GM18508 (cell line): ENCODE results near the gene SLC26A8.
"Not testable (repeated sequence)": the region's sequence is repeated elsewhere in the genome, so short reads cannot be mapped to it uniquely, and the experiment has no call there.

Source experiments
- ATAC-seq: cut with Tn5 transposase; IDR thresholded peaks from one replicate; pipeline ENCODE4 v1.9.1; 2021; ENCODE audit warnings: moderate number of reproducible peaks; ENCODE audit not compliant: insufficient read depth, unreplicated experiment

The SLC26A8 gene

GRCh38 chr6:36053878-36054277 lies 29.4 kb upstream of the SLC26A8 start:
- no peak for ATAC-seq

- no peak for ATAC-seq
These were observed 27.7 kb upstream of the SLC26A8 start for GRCh38 chr6:36052097-36052496.

- no peak for ATAC-seq
These were observed 26.7 kb upstream of the SLC26A8 start for GRCh38 chr6:36050947-36051710.

DNA sequence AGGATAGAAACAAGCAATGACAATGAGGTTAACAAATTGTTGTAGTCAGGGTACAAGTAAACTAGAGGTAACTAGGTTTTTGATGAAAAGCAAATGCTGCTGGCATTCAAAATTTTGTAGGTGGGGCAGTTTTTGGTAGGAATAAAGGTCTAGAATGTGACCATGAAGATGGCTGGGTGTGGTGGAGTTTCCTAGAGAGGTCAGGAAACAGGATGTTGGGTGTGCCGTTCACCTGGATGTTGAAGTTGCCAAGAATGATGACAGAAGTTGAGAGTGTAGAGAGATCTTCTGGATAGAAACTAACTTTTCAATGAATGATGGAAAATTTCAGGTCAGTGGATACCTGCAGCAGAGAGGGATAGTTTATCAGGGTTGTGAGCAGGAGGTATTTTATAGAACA lies 25.9 kb upstream of the SLC26A8 start:
- ATAC-seq, result no peak

DNA sequence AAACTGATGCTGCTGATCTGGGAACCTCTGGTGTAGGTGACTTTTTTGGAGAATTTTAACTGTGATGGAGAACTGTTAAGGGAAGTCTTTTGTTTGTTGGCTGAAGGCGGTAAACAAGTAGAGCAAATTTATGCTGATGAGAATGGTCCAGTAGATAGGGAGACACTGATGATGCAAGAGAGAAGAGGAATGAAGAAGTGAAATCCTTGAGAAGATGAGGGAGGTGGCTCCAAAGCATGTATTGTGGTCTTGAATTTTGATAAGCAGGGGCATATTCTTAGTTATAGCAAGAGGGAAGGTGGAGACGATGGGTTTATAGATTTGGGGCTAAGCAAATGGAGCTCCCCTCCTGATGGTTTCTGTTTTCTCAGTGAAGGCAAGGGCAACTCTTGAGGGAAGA lies 25.1 kb upstream of the SLC26A8 start:
- no peak for ATAC-seq

DNA sequence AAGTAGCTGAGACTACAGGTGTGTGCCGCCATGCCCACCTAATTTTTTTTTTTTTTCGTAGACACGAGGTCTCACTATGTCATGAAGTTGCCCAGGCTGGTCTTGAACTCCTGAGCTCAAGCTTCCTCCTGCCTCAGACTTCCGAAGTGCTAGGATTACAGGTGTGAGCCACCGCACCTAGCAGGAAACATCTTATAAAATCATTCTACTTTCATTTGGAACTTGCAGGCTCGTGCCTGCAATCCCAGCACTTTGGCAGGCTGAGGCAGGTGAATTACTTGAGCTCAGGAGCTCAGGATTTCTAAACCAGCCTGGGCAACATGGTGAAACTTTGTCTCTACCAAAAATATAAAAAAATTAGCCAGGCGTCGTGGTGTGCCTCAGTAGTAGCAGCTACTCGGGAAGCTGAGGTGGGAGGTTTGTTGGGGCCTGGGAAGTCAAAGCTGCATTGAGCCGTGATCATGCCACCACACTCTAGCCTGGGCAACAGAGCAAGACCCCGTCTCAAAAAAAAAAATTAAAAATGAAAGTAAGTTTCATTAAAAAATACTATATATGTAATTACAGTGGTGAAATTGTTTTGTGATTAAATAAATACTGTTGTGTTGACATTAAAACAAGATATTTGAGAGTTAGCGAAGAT lies 18.3 kb upstream of the SLC26A8 start:
- ATAC-seq, result no peak

DNA sequence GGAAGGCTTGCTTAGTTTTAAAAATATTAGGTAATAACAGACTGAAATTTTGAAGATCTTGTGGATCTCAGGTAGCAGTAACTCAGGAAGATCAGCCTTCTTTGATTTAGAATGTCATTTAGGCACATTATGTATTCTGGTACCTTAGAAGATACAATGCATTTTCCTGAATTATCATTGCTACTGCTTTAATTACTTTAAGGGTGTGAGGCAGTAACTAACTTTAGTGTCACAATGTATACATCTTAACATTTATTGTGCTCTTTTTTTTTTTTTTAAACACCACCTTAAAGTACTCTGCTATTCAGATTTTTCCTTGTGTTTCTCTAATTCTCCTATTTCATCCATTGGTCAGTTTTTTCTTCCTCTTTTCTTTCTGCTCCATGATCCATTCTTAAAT lies 16.5 kb upstream of the SLC26A8 start:
- ATAC-seq, result no peak

DNA sequence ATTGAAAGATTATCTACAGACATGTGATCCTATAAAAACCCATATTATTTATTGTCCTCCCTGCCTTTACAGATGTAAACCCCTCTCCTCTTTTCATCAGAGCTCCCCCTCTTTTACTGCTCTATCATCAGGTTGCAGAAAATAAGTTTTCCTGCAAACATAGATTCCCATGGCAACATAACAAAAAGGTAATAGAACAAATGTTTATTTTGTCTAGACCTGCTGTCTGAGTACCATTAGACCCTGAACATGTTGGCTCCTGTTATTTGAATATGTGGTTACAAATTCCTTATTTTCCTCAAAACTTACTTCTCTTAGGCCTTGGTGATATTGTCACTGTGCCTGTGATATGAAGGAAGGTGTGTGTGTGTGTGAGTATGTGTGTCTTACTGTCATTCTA lies 14.7 kb upstream of the SLC26A8 start:
- no peak for ATAC-seq

- ATAC-seq, result no peak
These were observed 13.9 kb upstream of the SLC26A8 start for GRCh38 chr6:36038120-36038876.

DNA sequence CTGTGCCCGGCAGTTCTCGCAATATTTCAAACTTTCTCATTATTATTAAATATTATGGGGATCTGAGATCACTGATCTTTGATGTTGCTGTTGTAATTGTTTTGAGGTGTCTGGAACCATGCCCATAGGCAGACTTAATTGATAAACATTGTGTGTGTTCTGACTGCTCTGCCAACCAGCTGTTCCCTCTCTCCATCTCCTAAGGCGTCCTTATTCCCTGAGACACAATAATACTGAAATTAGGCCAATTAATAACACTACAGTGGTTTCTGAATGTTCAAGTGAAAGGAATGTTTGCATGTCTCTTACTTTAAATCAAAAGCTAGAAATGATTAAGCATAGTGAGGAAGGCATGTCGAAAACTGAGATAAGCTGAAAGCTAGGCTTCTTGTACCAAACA lies 10.8 kb upstream of the SLC26A8 start:
- no peak for ATAC-seq

- no peak for ATAC-seq
These were observed 10.0 kb upstream of the SLC26A8 start for GRCh38 chr6:36034441-36034840.

- no peak for ATAC-seq
These were observed 9.5 kb upstream of the SLC26A8 start for GRCh38 chr6:36033935-36034334.

- not testable (repeated sequence) for ATAC-seq
These were observed 8.7 kb upstream of the SLC26A8 start for GRCh38 chr6:36033144-36033543.

GRCh38 chr6:36032261-36032660 lies 7.8 kb upstream of the SLC26A8 start:
- ATAC-seq, result no peak

GRCh38 chr6:36029464-36029863 lies 5.0 kb upstream of the SLC26A8 start:
- no peak for ATAC-seq

DNA sequence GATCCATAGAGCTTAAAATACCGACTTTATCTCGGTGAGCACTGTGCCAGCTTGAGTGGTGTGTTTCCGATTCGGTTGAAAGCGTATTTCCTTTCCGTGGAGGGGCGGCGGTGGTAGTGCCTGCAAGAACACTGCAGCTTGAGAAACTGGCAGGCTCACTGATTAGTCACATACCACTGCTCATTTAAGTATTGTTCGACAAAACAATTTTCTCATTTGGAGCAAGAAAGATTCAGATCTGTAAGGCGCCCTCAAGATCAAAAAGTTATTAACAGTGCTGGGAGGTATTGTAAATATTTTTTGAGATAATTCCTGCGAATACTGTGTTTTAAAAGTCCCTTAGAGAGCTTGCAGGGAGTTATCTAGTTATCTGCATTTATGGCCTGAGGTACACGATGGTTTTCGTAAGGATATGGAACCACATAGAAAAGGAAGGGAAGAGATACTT lies 4.5 kb upstream of the SLC26A8 start:
- ATAC-seq, result no peak

DNA sequence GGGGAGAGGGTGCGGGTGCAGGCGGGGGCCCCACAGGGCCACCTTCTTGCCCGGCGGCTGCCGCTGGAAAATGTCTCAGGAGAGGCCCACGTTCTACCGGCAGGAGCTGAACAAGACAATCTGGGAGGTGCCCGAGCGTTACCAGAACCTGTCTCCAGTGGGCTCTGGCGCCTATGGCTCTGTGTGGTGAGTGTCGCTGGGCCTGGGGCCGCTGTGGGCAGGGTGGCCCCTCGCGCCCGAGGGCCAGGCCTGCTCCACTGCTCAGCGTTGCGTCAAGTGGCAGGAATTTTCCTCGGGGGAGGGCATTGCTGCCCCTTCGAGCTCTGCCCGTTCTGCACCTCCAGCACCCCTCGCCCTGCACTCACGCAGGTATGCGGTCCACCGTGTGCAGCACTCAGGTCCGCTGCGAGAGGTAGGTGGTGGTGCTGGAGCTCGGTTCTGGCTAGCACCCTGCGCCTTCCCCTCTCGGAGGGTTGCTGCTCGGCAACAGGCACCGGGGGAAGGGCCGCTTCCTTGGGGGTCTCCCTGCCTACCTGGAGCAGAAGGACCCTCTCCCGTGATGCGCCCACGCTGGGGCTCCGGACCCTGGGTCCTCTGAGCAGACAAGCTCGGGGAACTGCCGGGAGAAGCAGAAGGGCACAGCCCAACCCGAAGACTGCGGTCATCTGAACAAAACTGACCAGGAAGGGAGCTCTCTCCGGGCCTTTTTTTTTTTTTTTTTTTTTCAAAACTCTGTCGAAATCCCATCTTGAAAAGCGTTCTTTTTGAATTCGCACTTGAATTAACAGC lies 3.8 kb upstream of the SLC26A8 start:
- ATAC-seq, result no peak

DNA sequence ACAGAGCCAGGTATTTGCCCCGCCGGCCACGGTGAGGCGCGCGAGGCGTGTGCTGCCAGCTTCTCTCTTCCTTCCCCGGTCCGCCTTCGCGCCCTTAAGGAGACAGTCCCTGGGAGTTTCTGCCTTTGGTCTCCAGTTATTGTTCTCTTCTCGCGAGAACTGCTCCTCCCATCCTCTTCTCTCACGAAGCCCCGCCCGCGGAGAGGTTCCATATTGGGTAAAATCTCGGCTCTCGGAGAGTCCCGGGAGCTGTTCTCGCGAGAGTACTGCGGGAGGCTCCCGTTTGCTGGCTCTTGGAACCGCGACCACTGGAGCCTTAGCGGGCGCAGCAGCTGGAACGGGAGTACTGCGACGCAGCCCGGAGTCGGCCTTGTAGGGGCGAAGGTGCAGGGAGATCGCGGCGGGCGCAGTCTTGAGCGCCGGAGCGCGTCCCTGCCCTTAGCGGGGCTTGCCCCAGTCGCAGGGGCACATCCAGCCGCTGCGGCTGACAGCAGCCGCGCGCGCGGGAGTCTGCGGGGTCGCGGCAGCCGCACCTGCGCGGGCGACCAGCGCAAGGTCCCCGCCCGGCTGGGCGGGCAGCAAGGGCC lies 3.2 kb upstream of the SLC26A8 start, which contains the start of gene MAPK14:
Gene MAPK14 (plus strand): TSS at position 308 of the 587 bp plus-strand sequence. CDS start 350 bp downstream, outside the sequence.
- ATAC-seq, result peak; percentile 90

GRCh38 chr6:36025932-36026327 lies 1.5 kb upstream of the SLC26A8 start:
- no peak for ATAC-seq
